ENCODE results near the gene DCDC2C. TPM values are rescaled to one million over a fixed set of nuclear protein-coding genes. Genes with fewer than 3 reads are reported as not detected.

The DCDC2C gene
- total RNA-seq, 1 experiment from 2014 or later = 0.43 TPM

GRCh38 chr2:3725002-3725401 lies 21.6 kb downstream of the DCDC2C start:
- TF ChIP-seq CTCF (conservative IDR thresholded peaks at IDR 0.05; ENCODE audit: low read depth, low read length) (no peak), EZH2 (IDR thresholded peaks at IDR 0.05; ENCODE audit: borderline replicate concordance, low read depth, low read length, poor library complexity, severe bottlenecking) (no peak)
- DNase-seq (ENCODE audit: low spot score) = no peak
- Histone ChIP-seq H3K4me3 (ENCODE audit: low read depth, low read length, poor library complexity, severe bottlenecking) (no peak overlapping the region), H3K36me3 (ENCODE audit: insufficient read depth, low read length, poor library complexity, severe bottlenecking) (no peaks in the 10 kb centered on the region), H3K4me1 (ENCODE audit: insufficient read depth, low read length, poor library complexity, severe bottlenecking) (peaks cover 6% of the 10 kb centered on the region), H3K9me3 (ENCODE audit: low read depth, low read length, poor library complexity, severe bottlenecking) (no peaks in the 10 kb centered on the region), H3K27me3 (replicated peaks; ENCODE audit: insufficient read depth, low read depth, low read length, poor library complexity) (no peaks in the 10 kb centered on the region), H3K27ac (ENCODE audit: low read depth, low read length, poor library complexity, severe bottlenecking) (no peak overlapping the region)
- POLR2A ChIA-PET (ENCODE audit: low non-redundant PET) = no interaction called here
- CTCF ChIA-PET = no interaction called here
- BruUV-seq (replicated peaks) = no TSS peak
- intact Hi-C loops (cut with micrococcal nuclease; ENCODE audit: unreplicated experiment) = loop anchor here (5.0 kb wide), 3 partner anchors 102 to 427 kb away; no protein-coding TSS in a partner anchor

GRCh38 chr2:3725458-3726250 lies 22.3 kb downstream of the DCDC2C start:
- TF ChIP-seq CTCF (conservative IDR thresholded peaks at IDR 0.05; ENCODE audit: low read depth, low read length) (no peak), EZH2 (IDR thresholded peaks at IDR 0.05; ENCODE audit: borderline replicate concordance, low read depth, low read length, poor library complexity, severe bottlenecking) (no peak)
- DNase-seq (ENCODE audit: low spot score) = no peak
- no peak overlapping the region for H3K27ac ChIP-seq (ENCODE audit: low read depth, low read length, poor library complexity, severe bottlenecking)
- POLR2A ChIA-PET (ENCODE audit: low non-redundant PET) = no interaction called here
- H3K36me3 ChIP-seq (ENCODE audit: insufficient read depth, low read length, poor library complexity, severe bottlenecking) = no peaks in the 10 kb centered on the region
- intact Hi-C loops (cut with micrococcal nuclease; ENCODE audit: unreplicated experiment) = loop anchor here (5.0 kb wide), 3 partner anchors 102 to 427 kb away; no protein-coding TSS in a partner anchor
- no peaks in the 10 kb centered on the region for H3K27me3 ChIP-seq (replicated peaks; ENCODE audit: insufficient read depth, low read depth, low read length, poor library complexity)
- BruUV-seq (replicated peaks) = no TSS peak
- peaks cover 6% of the 10 kb centered on the region for H3K4me1 ChIP-seq (ENCODE audit: insufficient read depth, low read length, poor library complexity, severe bottlenecking)
- CTCF ChIA-PET = no interaction called here
- no peaks in the 10 kb centered on the region for H3K9me3 ChIP-seq (ENCODE audit: low read depth, low read length, poor library complexity, severe bottlenecking)
- H3K4me3 ChIP-seq (ENCODE audit: low read depth, low read length, poor library complexity, severe bottlenecking) = no peak overlapping the region

- no peak for TF ChIP-seq CTCF (conservative IDR thresholded peaks at IDR 0.05; ENCODE audit: low read depth, low read length)
- TF ChIP-seq EZH2 (IDR thresholded peaks at IDR 0.05; ENCODE audit: borderline replicate concordance, low read depth, low read length, poor library complexity, severe bottlenecking) = no peak
- ChIA-PET POLR2A (ENCODE audit: low non-redundant PET) (no interaction called here), CTCF (no interaction called here)
- no peaks in the 10 kb centered on the region for H3K9me3 ChIP-seq (ENCODE audit: low read depth, low read length, poor library complexity, severe bottlenecking)
- intact Hi-C loops (cut with micrococcal nuclease; ENCODE audit: unreplicated experiment) = loop anchor here (5.0 kb wide), 3 partner anchors 101 to 426 kb away; no protein-coding TSS in a partner anchor
- H3K36me3 ChIP-seq (ENCODE audit: insufficient read depth, low read length, poor library complexity, severe bottlenecking) = no peaks in the 10 kb centered on the region
- no peak overlapping the region for H3K4me3 ChIP-seq (ENCODE audit: low read depth, low read length, poor library complexity, severe bottlenecking)
- no TSS peak for BruUV-seq (replicated peaks)
- no peak for DNase-seq (ENCODE audit: low spot score)
- peaks cover 6% of the 10 kb centered on the region for H3K4me1 ChIP-seq (ENCODE audit: insufficient read depth, low read length, poor library complexity, severe bottlenecking)
- H3K27ac ChIP-seq (ENCODE audit: low read depth, low read length, poor library complexity, severe bottlenecking) = no peak overlapping the region
- H3K27me3 ChIP-seq (replicated peaks; ENCODE audit: insufficient read depth, low read depth, low read length, poor library complexity) = no peaks in the 10 kb centered on the region
Observed at GRCh38 chr2:3726511-3726910, 23.1 kb downstream of the DCDC2C start.

All from A673 (cell line).